Small intestine (tissue), 7 donors: ENCODE data around the gene CCN6. TPM values are rescaled to one million over a fixed set of nuclear protein-coding genes. Genes with fewer than 3 reads are reported as not detected.
"Not testable (repeated sequence)": the region's sequence is repeated elsewhere in the genome, so short reads cannot be mapped to it uniquely, and the experiment has no call there.

ENCODE experiments used
- DNase-seq, 2 donors: peaks; one replicate each; pipeline versions ENCODE4 v3.0.0 to v3.0.0-alpha.2; 2013
- FAIRE-seq: peaks from 2 replicates; lab custom pipeline; 2012; peaks lifted over from hg19 to GRCh38; lab: Jason Lieb, UNC
- H3K27ac ChIP-seq, 3 donors: one replicate each; pipeline ENCODE4 v1.5.1; 2013; ENCODE audit warnings: low read length in 2 of 3, mild to moderate bottlenecking in 2 of 3, control low read depth in 1 of 3, inconsistent platforms in 1 of 3, low read depth in 1 of 3, moderate library complexity in 1 of 3
- H3K27me3 ChIP-seq, 3 donors: one replicate each; pipeline ENCODE4 v1.6.1; 2013; ENCODE audit warnings: low read length in 3 of 3, inconsistent platforms in 1 of 3; ENCODE audit not compliant: control insufficient read depth in 3 of 3, insufficient read depth in 3 of 3
- H3K36me3 ChIP-seq, 3 donors: one replicate each; pipeline ENCODE4 v1.6.1; 2013; ENCODE audit warnings: low read length in 3 of 3, inconsistent platforms in 1 of 3, low read depth in 1 of 3, mild to moderate bottlenecking in 1 of 3, moderate library complexity in 1 of 3; ENCODE audit not compliant: control insufficient read depth in 3 of 3, insufficient read depth in 2 of 3
- H3K4me1 ChIP-seq, 3 donors: one replicate each; pipeline ENCODE4 v1.6.1; 2013; ENCODE audit warnings: low read length in 2 of 3, inconsistent platforms in 1 of 3, low read depth in 1 of 3, mild to moderate bottlenecking in 1 of 3, moderate library complexity in 1 of 3; ENCODE audit not compliant: control insufficient read depth in 3 of 3, insufficient read depth in 2 of 3
- H3K4me3 ChIP-seq, 3 donors: one replicate each; pipeline ENCODE4 v1.5.1; 2013; ENCODE audit warnings: low read length in 3 of 3, control low read depth in 1 of 3, inconsistent platforms in 1 of 3, low read depth in 1 of 3, mild to moderate bottlenecking in 1 of 3, moderate library complexity in 1 of 3
- H3K9me3 ChIP-seq, 2 donors: one replicate each; pipeline ENCODE4 v1.6.1; 2013; ENCODE audit warnings: low read depth in 1 of 2, low read length in 1 of 2; ENCODE audit not compliant: control insufficient read depth in 2 of 2, insufficient read depth in 1 of 2
- WGBS, 3 donors: extraction: QIAGEN DNeasy Blood & Tissue Kit; methylation state at CpG; one replicate each; pipeline ENCODE4 v1.1.7; 2013; 5-methylcytosine and 5-hydroxymethylcytosine counted together
- polyA plus RNA-seq, 4 donors: library from polyadenylated mRNA; stranded (reverse) in 3 of 4; unstranded in 1 of 4; fragments of 200-250 nt in 3 of 4; fragments of 120-200 nt in 1 of 4; gene quantifications; one replicate each; pipeline versions ENCODE4 v1.2.1 to v1.2.3, GENCODE V29; 2013
- donor health status: healthy with polysubstance abuse.
- donor health status: control.
- donor health status: control.
- donor health status: Bipolar disorder and iron deficiency.
- donor health status: healthy.

CCN6 gene
- polyA plus RNA-seq, 4 donors: 0.28 TPM; not detected in 3

DNA sequence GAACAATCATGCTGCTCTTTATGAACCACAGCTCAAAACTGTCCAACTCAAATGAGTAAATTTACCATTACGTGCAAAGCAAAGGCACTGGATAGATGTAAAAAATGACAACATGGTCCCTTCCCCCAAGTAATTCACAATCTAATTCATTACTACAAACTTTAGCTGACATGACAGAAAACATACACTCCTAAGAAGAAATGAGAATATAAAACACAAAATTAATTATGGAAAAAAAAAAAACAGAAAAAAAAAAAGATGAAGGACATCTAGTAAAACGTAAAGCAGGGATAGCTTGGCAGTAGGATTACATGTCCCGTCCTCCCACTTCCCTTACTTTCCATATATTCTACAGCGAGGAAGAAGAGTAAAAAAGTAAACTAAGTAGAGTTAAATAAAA lies 27.7 kb downstream of the CCN6 start:
- H3K36me3 ChIP-seq: peaks cover 0 to under 1% (median 0%) of the 10 kb centered on the region in 3 donors
- 93 to 98% (median 96%) methylated on average over 4 of the region's 4 CpGs for WGBS, 3 donors
- no peak overlapping the region for H3K27ac ChIP-seq
- FAIRE-seq (no peak), DNase-seq (no peak)
- no peaks in the 10 kb centered on the region for H3K4me1 ChIP-seq
- H3K27me3 ChIP-seq: no peaks in the 10 kb centered on the region
- no peak overlapping the region for H3K4me3 ChIP-seq
- no peaks in the 10 kb centered on the region for H3K9me3 ChIP-seq

DNA sequence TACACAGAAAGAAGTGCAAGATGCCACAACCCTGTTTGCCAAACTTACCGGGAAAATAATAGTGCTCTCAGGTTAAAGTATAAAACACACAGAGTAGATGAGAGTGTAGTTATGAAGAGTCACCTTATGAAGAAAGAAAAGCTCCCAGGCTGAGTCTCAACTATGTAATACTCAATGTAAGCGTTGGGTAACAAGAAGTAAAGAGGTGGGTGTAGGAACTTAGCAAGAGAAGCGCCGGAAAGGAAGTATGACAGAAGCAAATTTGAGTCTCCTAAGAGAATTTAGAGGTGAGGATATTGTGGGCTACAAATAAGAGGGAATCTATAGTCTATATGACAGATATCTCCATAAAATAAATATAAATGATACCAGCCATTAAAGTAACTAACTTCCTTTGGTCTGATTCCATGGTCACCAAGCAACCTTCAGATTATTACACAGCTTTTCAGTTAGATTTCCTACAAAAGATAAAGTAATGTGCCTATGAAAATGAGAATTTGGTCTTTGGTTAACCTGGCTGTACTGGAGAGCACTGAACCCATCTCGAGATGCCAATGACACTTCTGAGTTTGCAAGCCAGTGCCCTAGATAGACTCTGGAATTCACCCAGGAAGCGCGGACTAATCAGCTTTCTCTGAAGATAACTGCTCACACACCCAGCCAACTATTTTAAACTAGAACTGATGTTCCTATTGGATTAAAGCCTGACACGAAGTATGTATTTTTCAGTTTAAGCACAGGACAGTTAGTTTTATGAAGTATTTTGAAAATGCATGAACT lies 31.6 kb downstream of the CCN6 start:
- 67 to 84% (median 78%) methylated on average over 8 of the region's 8 CpGs for WGBS, 3 donors
- Histone ChIP-seq H3K27me3 (peaks cover 0 to 4% (median 0%) of the 10 kb centered on the region in 3 donors), H3K27ac (no peak overlapping the region), H3K4me3 (no peak overlapping the region), H3K9me3 (no peaks in the 10 kb centered on the region), H3K36me3 (no peaks in the 10 kb centered on the region), H3K4me1 (no peaks in the 10 kb centered on the region)
- no peak for FAIRE-seq
- DNase-seq: peak; percentile 1 to 14

DNA sequence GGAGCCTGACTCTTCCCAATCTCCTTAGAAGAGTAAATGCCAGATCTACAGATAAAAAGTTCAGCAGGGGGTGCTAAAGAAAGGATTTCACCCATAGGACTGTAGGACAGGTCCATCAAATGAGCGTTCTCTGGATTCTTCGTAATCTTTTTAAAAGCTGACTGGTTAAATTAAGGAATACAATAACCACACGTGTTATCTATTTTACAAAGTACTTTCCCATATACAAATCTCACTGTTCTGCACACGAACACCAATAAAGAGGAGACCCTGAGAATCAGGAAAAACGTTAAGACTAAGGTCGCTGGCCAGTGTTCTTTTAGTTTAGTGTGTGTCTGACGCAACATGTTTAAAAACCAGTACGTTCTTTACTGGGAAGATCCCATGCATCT lies 32.8 kb downstream of the CCN6 start:
- FAIRE-seq (no peak), DNase-seq (no peak)
- Histone ChIP-seq H3K36me3 (no peaks in the 10 kb centered on the region), H3K4me3 (peak overlapping the region; percentile 68 to 85 (median 84)), H3K9me3 (no peaks in the 10 kb centered on the region), H3K27me3 (peaks cover 0 to 4% (median 0%) of the 10 kb centered on the region in 3 donors), H3K4me1 (no peaks in the 10 kb centered on the region), H3K27ac (peak overlapping the region; percentile 49 to 86 (median 77))
- WGBS, 3 donors: 0% methylated on average over 8 of the region's 8 CpGs

DNA sequence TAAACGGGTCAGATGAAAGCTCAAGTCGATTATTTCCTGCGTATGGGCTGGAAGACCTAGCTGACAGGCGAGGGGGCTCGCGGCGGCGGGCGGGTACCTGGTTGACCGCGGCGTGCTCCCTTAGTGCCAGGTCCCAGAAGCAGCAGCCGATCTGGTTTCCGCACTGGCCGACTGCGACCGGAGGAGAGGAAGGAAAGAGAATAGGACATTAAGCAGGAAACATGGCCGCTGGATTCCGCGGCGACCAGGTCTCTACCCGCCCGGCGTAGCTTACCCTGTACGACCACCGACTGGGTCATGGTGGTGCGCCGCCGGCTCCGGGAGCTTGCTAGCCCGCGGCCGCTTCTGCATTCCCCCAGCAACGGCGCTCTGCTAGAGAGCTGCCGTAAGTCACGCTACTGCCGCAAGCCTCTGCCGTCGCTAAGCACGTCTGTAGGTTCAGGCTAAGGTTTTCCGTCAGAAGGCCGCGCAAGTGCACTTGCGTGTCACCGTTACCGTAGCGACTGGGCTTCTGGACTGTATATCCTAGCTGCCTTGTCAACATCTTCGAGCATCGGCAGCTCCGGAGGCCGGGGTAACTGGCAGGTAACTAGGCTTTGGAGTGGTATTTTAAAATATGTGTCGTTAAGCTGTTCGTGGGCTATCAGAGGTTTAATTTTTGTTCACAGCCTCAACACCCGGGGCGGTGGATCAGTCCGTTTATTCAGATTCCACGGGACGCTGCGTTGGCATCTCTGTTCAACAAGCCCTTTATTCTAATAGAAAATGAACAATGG lies 33.4 kb downstream of the CCN6 start, which contains the start of the genes FAM229B and TUBE1:
TSS of gene FAM229B (plus strand) at position 456 of the 776 bp plus-strand sequence. CDS start 11,693 bp downstream, outside the sequence.
TSS of gene TUBE1 (minus strand) at position 347 of the 776 bp plus-strand sequence. CDS start at position 299, 48 bp downstream.
- peak within 1 kb of the TSS; percentile 49 to 86 (median 77) for H3K27ac ChIP-seq
- 0 to 1% (median 0%) methylated on average over 56 to 60 of the region's 60 CpGs for WGBS, 3 donors
- FAIRE-seq: no peak
- no peaks in the 10 kb centered on the region for H3K36me3 ChIP-seq
- peak within 1 kb of the TSS; percentile 68 to 85 (median 84) for H3K4me3 ChIP-seq
- peaks cover 0 to 4% (median 0%) of the 10 kb centered on the region in 3 donors for H3K27me3 ChIP-seq
- H3K4me1 ChIP-seq: no peaks in the 10 kb centered on the region
- H3K9me3 ChIP-seq: no peaks in the 10 kb centered on the region
- peak; percentile 96 for DNase-seq

DNA sequence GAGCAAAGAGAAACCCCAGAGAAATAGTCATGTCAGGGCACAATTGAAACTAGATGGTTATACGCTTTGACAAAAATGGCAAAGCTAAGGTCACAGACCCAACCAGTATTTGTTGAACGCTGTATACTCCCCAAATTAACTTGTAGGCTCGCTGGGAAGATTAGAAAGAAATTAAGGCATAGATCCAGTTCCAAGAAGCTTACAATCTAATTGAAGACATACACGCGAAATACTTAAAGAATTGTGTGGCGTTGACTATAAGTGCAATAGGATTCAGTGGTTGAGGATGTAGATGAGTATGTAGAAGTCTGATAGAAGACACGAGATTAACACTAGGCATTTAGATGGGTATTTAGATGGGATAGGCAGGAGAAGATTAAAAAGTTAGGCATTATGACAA lies 34.0 kb downstream of the CCN6 start:
- peak overlapping the region in 2 of 3 donors; percentile 77 to 86 for H3K27ac ChIP-seq
- FAIRE-seq: no peak
- peak overlapping the region; percentile 32 to 85 (median 84) for H3K4me3 ChIP-seq

DNA sequence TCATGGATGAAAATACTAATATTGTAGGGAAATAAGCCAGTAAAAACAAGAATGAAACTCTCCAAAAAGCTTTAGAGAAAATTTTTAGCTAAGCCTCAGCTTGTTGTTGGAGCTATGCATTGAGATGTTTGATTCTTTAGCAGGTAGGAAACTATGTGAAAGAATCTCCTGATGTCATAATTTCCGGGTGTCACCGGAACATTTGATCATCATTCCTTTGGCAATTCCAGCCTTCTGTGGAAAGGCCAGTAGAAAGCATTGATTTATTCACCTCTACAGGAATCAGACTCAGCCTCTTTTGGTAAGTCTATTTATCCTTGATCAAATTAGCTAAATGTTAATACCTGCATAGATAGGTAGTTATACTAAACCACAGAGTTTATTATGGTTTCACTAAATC lies 43.0 kb downstream of the CCN6 start:
- FAIRE-seq (no peak), DNase-seq (no peak)
- 86 to 98% (median 93%) methylated on average over 2 of the region's 2 CpGs for WGBS, 3 donors
- Histone ChIP-seq H3K4me3 (no peak overlapping the region), H3K9me3 (no peaks in the 10 kb centered on the region), H3K4me1 (no peaks in the 10 kb centered on the region), H3K27ac (no peak overlapping the region), H3K27me3 (no peaks in the 10 kb centered on the region), H3K36me3 (peaks cover 0 to 2% (median 0%) of the 10 kb centered on the region in 3 donors)

More for the DNA sequence above, 34.0 kb downstream of the CCN6 start:
- DNase-seq: peak in 1 of 2 donors; percentile 1
- H3K4me1 ChIP-seq: no peaks in the 10 kb centered on the region
- peaks cover 0 to 4% (median 0%) of the 10 kb centered on the region in 3 donors for H3K27me3 ChIP-seq
- WGBS, 3 donors: 22 to 31% (median 24%) methylated on average over 7 of the region's 7 CpGs
- H3K36me3 ChIP-seq: no peaks in the 10 kb centered on the region
- H3K9me3 ChIP-seq: no peaks in the 10 kb centered on the region

DNA sequence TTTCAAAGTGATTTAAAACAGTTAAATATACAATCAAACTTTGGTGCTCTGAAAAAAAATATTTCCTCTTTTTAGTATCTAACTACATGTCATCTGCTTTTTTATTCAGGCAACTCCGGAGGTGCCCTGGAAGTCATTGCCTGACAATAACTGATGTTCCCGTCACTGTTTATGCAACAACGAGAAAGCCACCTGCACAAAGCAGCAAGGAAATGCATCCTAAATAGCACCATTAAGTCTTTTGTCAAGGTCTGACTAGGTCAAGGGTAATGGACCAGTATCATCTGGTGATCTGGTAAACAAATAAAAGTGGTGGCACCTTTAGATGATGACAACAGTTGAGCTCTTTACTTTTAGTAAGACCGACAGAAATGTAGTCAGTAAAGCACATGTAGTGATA lies 46.7 kb downstream of the CCN6 start:
- WGBS, 3 donors: 78 to 86% (median 83%) methylated on average over 4 of the region's 4 CpGs
- Histone ChIP-seq H3K27ac (no peak overlapping the region), H3K36me3 (peaks cover 0 to 2% (median 0%) of the 10 kb centered on the region in 3 donors), H3K4me3 (no peak overlapping the region), H3K27me3 (no peaks in the 10 kb centered on the region), H3K4me1 (no peaks in the 10 kb centered on the region), H3K9me3 (no peaks in the 10 kb centered on the region)
- no peak for FAIRE-seq
- no peak for DNase-seq

DNA sequence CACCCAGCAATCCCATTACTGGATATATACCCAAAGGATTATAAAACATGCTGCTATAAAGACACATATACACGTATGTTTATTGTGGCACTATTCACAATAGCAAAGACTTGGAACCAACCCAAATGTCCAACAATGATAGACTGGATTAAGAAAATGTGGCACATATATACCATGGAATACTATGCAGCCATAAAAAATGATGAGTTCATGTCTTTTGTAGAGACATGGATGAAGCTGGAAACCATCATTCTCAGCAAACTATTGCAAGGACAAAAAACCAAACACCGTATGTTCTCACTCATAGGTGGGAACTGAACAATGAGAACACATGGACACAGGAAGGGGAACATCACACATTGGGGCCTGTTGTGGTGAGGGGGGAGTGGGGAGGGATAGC lies 52.1 kb downstream of the CCN6 start:
- FAIRE-seq, H3K4me3 ChIP-seq, H3K36me3 ChIP-seq, H3K4me1 ChIP-seq, H3K27ac ChIP-seq, H3K9me3 ChIP-seq, H3K27me3 ChIP-seq, DNase-seq: not testable (repeated sequence)
- WGBS, 3 donors: 71 to 90% (median 88%) methylated on average over 1 to 2 of the region's 2 CpGs
